HG03442 (cell line): Measurements from ENCODE around the gene CADPS.

Source experiments
- ATAC-seq: cut with Tn5 transposase; IDR thresholded peaks from one replicate; pipeline ENCODE4 v1.9.1; 2021; ENCODE audit warnings: mild to moderate bottlenecking, moderate library complexity; ENCODE audit not compliant: unreplicated experiment

CADPS gene

DNA sequence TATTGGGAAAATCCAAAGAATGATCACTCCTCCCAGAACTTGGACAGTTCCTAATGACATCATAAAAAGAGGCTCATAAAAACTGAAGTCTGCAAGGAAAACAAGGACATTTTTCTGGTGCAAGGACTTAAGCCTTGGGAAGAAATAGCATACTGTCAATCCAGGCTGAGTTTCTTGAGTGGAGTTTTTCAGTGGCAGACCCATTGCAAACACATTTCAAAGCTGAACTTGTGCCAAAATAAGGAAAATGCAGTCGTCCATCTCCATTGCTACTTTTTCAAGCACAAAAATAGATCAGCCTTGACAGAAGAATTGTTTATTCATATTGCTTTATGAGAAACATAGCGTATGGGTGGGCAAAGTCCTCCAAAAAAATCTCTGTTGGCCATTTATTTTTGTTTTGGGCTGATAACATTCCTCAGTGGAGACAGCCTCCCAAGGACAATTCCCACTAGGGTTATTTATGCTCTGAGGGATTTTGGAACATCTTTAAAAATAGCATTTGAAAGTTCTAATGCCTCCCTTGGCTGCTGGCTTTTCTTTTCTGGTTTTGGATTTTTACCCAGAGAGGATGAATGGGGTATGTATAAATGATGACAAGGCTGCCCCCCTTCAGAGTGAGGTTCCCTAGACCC, 220.0 kb downstream of the CADPS start:
- no peak for ATAC-seq

- ATAC-seq, result no peak
Observed at GRCh38 chr3:62653796-62654195, 221.4 kb downstream of the CADPS start.

- ATAC-seq, result no peak
Observed at GRCh38 chr3:62647711-62648110, 227.5 kb downstream of the CADPS start.

GRCh38 chr3:62644493-62644892, 230.7 kb downstream of the CADPS start:
- ATAC-seq, result no peak

- ATAC-seq, result no peak
Observed at GRCh38 chr3:62638316-62638715, 236.9 kb downstream of the CADPS start.

- no peak for ATAC-seq
Observed at GRCh38 chr3:62636235-62636826, 238.9 kb downstream of the CADPS start.

- ATAC-seq, result no peak
Observed at GRCh38 chr3:62632510-62633294, 242.5 kb downstream of the CADPS start.

- no peak for ATAC-seq
Observed at GRCh38 chr3:62631488-62631887, 243.7 kb downstream of the CADPS start.

DNA sequence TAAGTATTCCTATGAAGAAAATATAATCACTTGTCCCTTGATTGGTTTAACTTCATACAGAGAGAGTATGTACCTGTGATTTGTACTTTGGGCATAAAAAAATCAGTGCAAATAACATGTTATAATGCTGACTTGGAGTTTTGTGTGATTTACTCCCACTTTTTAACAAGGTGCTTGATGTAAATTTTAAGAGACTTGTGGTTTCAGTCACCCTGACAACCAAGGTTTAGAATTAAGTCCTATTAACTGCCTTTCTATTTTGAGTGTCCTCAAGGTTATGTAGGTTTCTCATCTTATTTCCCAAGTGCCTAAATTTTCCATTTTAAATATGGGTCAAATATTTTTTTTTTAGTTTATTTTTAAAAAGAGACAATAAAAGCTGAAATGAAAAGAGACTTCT, 244.6 kb downstream of the CADPS start:
- no peak for ATAC-seq

- no peak for ATAC-seq
Observed at GRCh38 chr3:62625268-62625667, 249.9 kb downstream of the CADPS start.

DNA sequence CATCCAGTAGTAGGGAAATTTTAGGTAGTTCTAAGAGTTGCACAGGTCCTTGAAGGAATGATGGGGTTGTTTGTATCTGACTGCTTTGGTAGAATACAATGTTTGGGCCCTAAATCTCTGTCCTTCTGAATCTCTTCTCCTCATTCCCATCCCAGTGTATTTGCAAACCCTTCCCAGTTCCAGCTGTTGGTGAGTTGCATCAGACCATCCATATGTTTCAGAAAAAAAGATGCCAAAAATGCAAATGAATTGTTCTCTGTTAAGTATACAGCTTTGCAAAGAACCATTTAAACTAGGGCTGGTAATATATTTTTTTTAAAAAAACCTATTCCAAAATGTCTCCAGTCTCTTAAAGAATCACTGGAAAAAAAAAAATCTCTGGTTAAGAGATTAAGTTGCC, 251.0 kb downstream of the CADPS start:
- no peak for ATAC-seq

GRCh38 chr3:62622553-62623174, 252.6 kb downstream of the CADPS start:
- no peak for ATAC-seq

- no peak for ATAC-seq
Observed at GRCh38 chr3:62621925-62622324, 253.3 kb downstream of the CADPS start.

- no peak for ATAC-seq
Observed at GRCh38 chr3:62621176-62621575, 254.0 kb downstream of the CADPS start.

GRCh38 chr3:62615258-62615849, 259.9 kb downstream of the CADPS start:
- no peak for ATAC-seq

GRCh38 chr3:62614527-62614926, 260.7 kb downstream of the CADPS start:
- ATAC-seq, result no peak

- no peak for ATAC-seq
Observed at GRCh38 chr3:62611541-62612240, 263.5 kb downstream of the CADPS start.

- ATAC-seq, result no peak
Observed at GRCh38 chr3:62607287-62608029, 267.8 kb downstream of the CADPS start.

GRCh38 chr3:62605413-62606068, 269.7 kb downstream of the CADPS start:
- ATAC-seq, result no peak
